HepG2 (cell line): ENCODE measurements around the gene HOXB6. TPM values are rescaled to one million over a fixed set of nuclear protein-coding genes. Genes with fewer than 3 reads are reported as not detected.

Experiments
- ARID2 ChIP-seq: sonication (generic); formaldehyde crosslinking; IDR thresholded peaks from 2 replicates; pipeline ENCODE4 v1.8.1; 2022; ENCODE audit warnings: mild to moderate bottlenecking, missing genetic modification reagents, borderline replicate concordance
- ATF6 ChIP-seq: sonication (generic); formaldehyde crosslinking; conservative IDR thresholded peaks from 2 replicates; pipeline ENCODE4 v1.4.0; 2020; ENCODE audit warnings: missing genetic modification reagents
- GRHL1 ChIP-seq: sonication (generic); formaldehyde crosslinking; conservative IDR thresholded peaks from 2 replicates; pipeline ENCODE4 v1.8.0; 2022; ENCODE audit warnings: missing genetic modification reagents
- HNF4A ChIP-seq: sonication (generic); formaldehyde crosslinking; IDR thresholded peaks from 2 replicates; pipeline ENCODE4 v1.4.0; 2020; ENCODE audit warnings: missing genetic modification reagents
- HNRNPLL ChIP-seq: fragments of 200-400 bp; formaldehyde crosslinking; IDR thresholded peaks from 2 replicates; pipeline ENCODE4 v1.6.1; 2017; ENCODE audit warnings: mild to moderate bottlenecking, low read depth, low read length; ENCODE audit not compliant: poor library complexity, severe bottlenecking
- HOXA5 ChIP-seq: sonication (generic); formaldehyde crosslinking; IDR thresholded peaks from 2 replicates; pipeline ENCODE4 v1.4.0; 2020; ENCODE audit warnings: missing genetic modification reagents
- MAZ ChIP-seq, 2 experiments: sonication (generic) in 1 of 2; formaldehyde crosslinking in 1 of 2; IDR thresholded peaks; 2 replicates each; pipeline versions ENCODE4 v1.5.0 to v1.6.1; 2012 to 2020; ENCODE audit warnings: low read depth in 2 of 2, mild to moderate bottlenecking in 2 of 2, borderline replicate concordance in 1 of 2, improper control_type of control experiment in 1 of 2, low read length in 1 of 2, missing genetic modification reagents in 1 of 2, moderate library complexity in 1 of 2
- MXD1 ChIP-seq: sonication (generic); formaldehyde crosslinking; IDR thresholded peaks from 2 replicates; pipeline ENCODE4 v1.4.0; 2020; ENCODE audit warnings: mild to moderate bottlenecking, missing genetic modification reagents
- NFKB2 ChIP-seq: sonication (generic); formaldehyde crosslinking; IDR thresholded peaks from 2 replicates; pipeline ENCODE4 v1.4.0; 2020; ENCODE audit warnings: missing genetic modification reagents, borderline replicate concordance
- NFYB ChIP-seq: sonication (generic); formaldehyde crosslinking; IDR thresholded peaks from 2 replicates; pipeline ENCODE4 v1.4.0; 2020; ENCODE audit warnings: missing genetic modification reagents
- NR2C2 ChIP-seq: sonication (generic); formaldehyde crosslinking; IDR thresholded peaks from 2 replicates; pipeline ENCODE4 v1.4.0; 2020; ENCODE audit warnings: missing genetic modification reagents, mild to moderate bottlenecking, moderate library complexity, borderline replicate concordance
- RAD21 ChIP-seq: fragments of 450-650 bp; formaldehyde crosslinking; IDR thresholded peaks from 2 replicates; pipeline ENCODE4 v1.5.0; 2020; ENCODE audit warnings: mild to moderate bottlenecking
- RAD51 ChIP-seq: fragments of 450-650 bp; IDR thresholded peaks from 2 replicates; pipeline ENCODE4 v1.6.1; 2016; ENCODE audit warnings: borderline replicate concordance
- RBAK ChIP-seq: sonication (generic); formaldehyde crosslinking; IDR thresholded peaks from 2 replicates; pipeline ENCODE4 v1.5.1; 2020; ENCODE audit warnings: mild to moderate bottlenecking, missing genetic modification reagents
- SIN3B ChIP-seq: fragments of 150-350 bp; IDR thresholded peaks from 2 replicates; pipeline ENCODE4 v1.6.1; 2014; ENCODE audit warnings: low read length
- TEAD3 ChIP-seq: optimal IDR thresholded peaks from 2 replicates; pipeline ENCODE3; 2016; ENCODE audit warnings: borderline replicate concordance
- ZBTB38 ChIP-seq: sonication (generic); formaldehyde crosslinking; IDR thresholded peaks from 2 replicates; pipeline ENCODE4 v1.5.1; 2020; ENCODE audit warnings: mild to moderate bottlenecking, missing genetic modification reagents
- ZBTB43 ChIP-seq: sonication (generic); formaldehyde crosslinking; conservative IDR thresholded peaks from 2 replicates; pipeline ENCODE4 v1.4.0; 2020; ENCODE audit warnings: missing genetic modification reagents
- ZNF282 ChIP-seq: fragments of 450-650 bp; IDR thresholded peaks from 2 replicates; pipeline ENCODE4 v1.6.1; 2018; ENCODE audit not compliant: partially characterized antibody
- ZNF350 ChIP-seq: sonication (generic); formaldehyde crosslinking; IDR thresholded peaks from 2 replicates; pipeline ENCODE4 v1.4.0; 2020; ENCODE audit warnings: mild to moderate bottlenecking, low read depth, missing genetic modification reagents, borderline replicate concordance
- ZNF644 ChIP-seq: IDR thresholded peaks from 2 replicates; pipeline ENCODE4 v1.6.1; 2016; ENCODE audit warnings: low read depth
- ZNF788 ChIP-seq: sonication (generic); formaldehyde crosslinking; IDR thresholded peaks from 2 replicates; pipeline ENCODE4 v1.5.0; 2020; ENCODE audit warnings: mild to moderate bottlenecking, missing genetic modification reagents, borderline replicate concordance
- ZNF879 ChIP-seq: sonication (generic); formaldehyde crosslinking; IDR thresholded peaks from 2 replicates; pipeline ENCODE4 v1.8.1; 2023; ENCODE audit warnings: missing genetic modification reagents
- ZSCAN29 ChIP-seq: sonication (generic); formaldehyde crosslinking; conservative IDR thresholded peaks from 2 replicates; pipeline ENCODE4 v1.4.0; 2020; ENCODE audit warnings: mild to moderate bottlenecking, missing genetic modification reagents
- polyA plus RNA-seq, 8 experiments: library from polyadenylated mRNA; depleted of rRNA in 3 of 8; stranded (reverse) in 7 of 8; unstranded in 1 of 8; fragments of >200 nt; fragmentation: Illumina TruSeq in 4 of 8; extraction: Trizol in 4 of 8; gene quantifications; 2 replicates each; pipeline versions ENCODE4 v1.2.1 to v1.2.3, GENCODE V29; 2011 to 2016; ENCODE audit warnings: low read depth in 4 of 8, missing spikeins in 1 of 8, mixed read lengths in 1 of 8; ENCODE audit not compliant: insufficient read depth in 1 of 8
- total RNA-seq, 5 experiments: library from RNA; depleted of rRNA; stranded (reverse); fragments of >200 nt; fragmentation: Illumina TruSeq; extraction: Trizol; gene quantifications; 2 replicates each; pipeline ENCODE4 v1.2.3, GENCODE V29; 2016; ENCODE audit warnings: low read depth in 1 of 5

HOXB6 gene
- total and polyA plus RNA-seq, 2 of the 13 experiments (the other 11 are each of a cell fraction or from before 2014, with no cell fraction given): not detected

GRCh38 chr17:48636177-48637018, 31.6 kb upstream of the HOXB6 start (continued):
- TF ChIP-seq ZNF350 (CRISPR knock-in tag) (peak; percentile 35; the same call in 1 of the 2 replicates), NR2C2 (CRISPR knock-in tag) (no peak), ZBTB38 (CRISPR knock-in tag) (0 out of 2 replicates have a peak, but pooled peaks have one; percentile 20), ZBTB43 (CRISPR knock-in tag) (peak; percentile 75; the same call in 1 of the 2 replicates), HNF4A (CRISPR knock-in tag) (0 out of 2 replicates have a peak, but pooled peaks have one; percentile 8), RBAK (CRISPR knock-in tag) (0 out of 2 replicates have a peak, but pooled peaks have one; percentile 28), ARID2 (CRISPR knock-in tag) (no peak), ZNF644 (CRISPR knock-in tag) (no peak), ZNF879 (CRISPR knock-in tag) (no peak), GRHL1 (no peak), SIN3B (no peak), RAD51 (no peak), NFKB2 (peak; percentile 86; the same call in 1 of the 2 replicates), HNRNPLL (peak; percentile 71), ATF6 (CRISPR knock-in tag) (no peak), MAZ (IDR thresholded peaks at IDR 0.05; ENCODE audit: borderline replicate concordance, low read depth, low read length) (0 out of 2 replicates have a peak, but pooled peaks have one; percentile 20), MAZ (CRISPR knock-in tag; IDR thresholded peaks at IDR 0.05; ENCODE audit: low read depth) (0 out of 2 replicates have a peak, but pooled peaks have one; percentile 25), ZNF788 (CRISPR knock-in tag) (peak; percentile 87; the same call in 1 of the 2 replicates), ZNF282 (no peak), TEAD3 (CRISPR knock-in tag) (peak; percentile 59), HOXA5 (CRISPR knock-in tag) (peak; percentile 83), RAD21 (CRISPR knock-in tag) (peak; percentile 58), NFYB (peak; percentile 11; the same call in 1 of the 2 replicates), MXD1 (0 out of 2 replicates have a peak, but pooled peaks have one; percentile 21), ZSCAN29 (CRISPR knock-in tag) (0 out of 2 replicates have a peak, but pooled peaks have one; percentile 38)
